Measurements from ENCODE around the gene FOXO6. TPM values are rescaled to one million over a fixed set of nuclear protein-coding genes. Genes with fewer than 3 reads are reported as not detected.

Gene FOXO6
- total and polyA plus RNA-seq, 10 of the 15 experiments (the other 5 are each of a cell fraction or from before 2014, with no cell fraction given), result 0.37 TPM; not detected in 9

GRCh38 chr1:41347276-41347675, 14.0 kb upstream of the FOXO6 start:
- Histone ChIP-seq H4K20me1 (ENCODE audit: control insufficient read depth, insufficient read depth) (no peaks in the 10 kb centered on the region), H2AFZ (ENCODE audit: control insufficient read depth, low read depth, low read length) (no peak overlapping the region), H3K4me3 (no peak overlapping the region), H3K27ac (ENCODE audit: control insufficient read depth, insufficient read depth) (no peak overlapping the region), H3K4me1 (ENCODE audit: control insufficient read depth, insufficient read depth, low read length) (peaks cover 9% of the 10 kb centered on the region), H3K9ac (ENCODE audit: control insufficient read depth, insufficient read depth, low read length) (no peak overlapping the region), H3K79me2 (ENCODE audit: control insufficient read depth, insufficient read depth, low read length) (no peaks in the 10 kb centered on the region), H3K27me3 (replicated peaks in 1 of 2; ENCODE audit: control insufficient read depth in 2 of 2, insufficient read depth in 2 of 2, low read length in 1 of 2) (no peaks in the 10 kb centered on the region), H3K4me2 (ENCODE audit: control insufficient read depth, insufficient read depth) (no peak overlapping the region), H3K9me3 (replicated peaks; ENCODE audit: control insufficient read depth, insufficient read depth, low read length) (no peaks in the 10 kb centered on the region; the same call in 2 of the 3 replicates), H3K36me3 (ENCODE audit: control insufficient read depth in 2 of 2, insufficient read depth in 2 of 2, low read length in 1 of 2) (no peaks in the 10 kb centered on the region)
- RAD21 ChIA-PET (ENCODE audit: unreplicated experiment), result interaction anchor here (0.9 to 1.0 kb wide), 2 partner anchors 14 to 25 kb away, joined by 3 to 6 read pairs; partner anchors contain the start of gene FOXO6
- DNase-seq (ENCODE audit: low read depth, low spot score) (no peak), FAIRE-seq (no peak), ATAC-seq (no peak)
- WGBS (ENCODE audit: insufficient coverage, insufficient replicate concordance, low lambda C conversion rate, missing lambda C conversion rate), result 100% methylated on average over 2 of the region's 2 CpGs
- SMC1A ChIA-PET (ENCODE audit: uncharacterized antibody, unreplicated experiment), result interaction anchor here (0.7 to 2.5 kb wide), 3 partner anchors 8 to 70 kb away, joined by 3 to 7 read pairs (median 3); no protein-coding TSS in a partner anchor
- BruUV-seq (replicated peaks), result no TSS peak
- in situ Hi-C loops (cut with MboI) (no loop called here), intact Hi-C loops (cut with micrococcal nuclease; ENCODE audit: unreplicated experiment) (no loop called here)
- CTCF ChIA-PET, result interaction anchor here (1.2 to 1.4 kb wide), 2 partner anchors 25 to 86 kb away, joined by 3 to 4 read pairs; no protein-coding TSS in a partner anchor
- POLR2A ChIA-PET, result no interaction called here
- no peak for TF ChIP-seq NRF1 (conservative IDR thresholded peaks at IDR 0.05; ENCODE audit: low read depth, low read length)
- TF ChIP-seq, protein P1, sequence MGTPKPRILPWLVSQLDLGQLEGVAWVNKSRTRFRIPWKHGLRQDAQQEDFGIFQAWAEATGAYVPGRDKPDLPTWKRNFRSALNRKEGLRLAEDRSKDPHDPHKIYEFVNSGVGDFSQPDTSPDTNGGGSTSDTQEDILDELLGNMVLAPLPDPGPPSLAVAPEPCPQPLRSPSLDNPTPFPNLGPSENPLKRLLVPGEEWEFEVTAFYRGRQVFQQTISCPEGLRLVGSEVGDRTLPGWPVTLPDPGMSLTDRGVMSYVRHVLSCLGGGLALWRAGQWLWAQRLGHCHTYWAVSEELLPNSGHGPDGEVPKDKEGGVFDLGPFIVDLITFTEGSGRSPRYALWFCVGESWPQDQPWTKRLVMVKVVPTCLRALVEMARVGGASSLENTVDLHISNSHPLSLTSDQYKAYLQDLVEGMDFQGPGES (IDR thresholded peaks at IDR 0.05), result no peak
- TF ChIP-seq, protein P2, sequence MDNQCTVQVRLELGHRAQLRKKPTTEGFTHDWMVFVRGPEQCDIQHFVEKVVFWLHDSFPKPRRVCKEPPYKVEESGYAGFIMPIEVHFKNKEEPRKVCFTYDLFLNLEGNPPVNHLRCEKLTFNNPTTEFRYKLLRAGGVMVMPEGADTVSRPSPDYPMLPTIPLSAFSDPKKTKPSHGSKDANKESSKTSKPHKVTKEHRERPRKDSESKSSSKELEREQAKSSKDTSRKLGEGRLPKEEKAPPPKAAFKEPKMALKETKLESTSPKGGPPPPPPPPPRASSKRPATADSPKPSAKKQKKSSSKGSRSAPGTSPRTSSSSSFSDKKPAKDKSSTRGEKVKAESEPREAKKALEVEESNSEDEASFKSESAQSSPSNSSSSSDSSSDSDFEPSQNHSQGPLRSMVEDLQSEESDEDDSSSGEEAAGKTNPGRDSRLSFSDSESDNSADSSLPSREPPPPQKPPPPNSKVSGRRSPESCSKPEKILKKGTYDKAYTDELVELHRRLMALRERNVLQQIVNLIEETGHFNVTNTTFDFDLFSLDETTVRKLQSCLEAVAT (IDR thresholded peaks at IDR 0.05), result no peak
- TF ChIP-seq RELB (IDR thresholded peaks at IDR 0.05; ENCODE audit: low read depth), result no peak
- TF ChIP-seq EZH2 (IDR thresholded peaks at IDR 0.05; ENCODE audit: borderline replicate concordance, control insufficient read depth, low read depth, low read length), result no peak
- TF ChIP-seq, protein P3, sequence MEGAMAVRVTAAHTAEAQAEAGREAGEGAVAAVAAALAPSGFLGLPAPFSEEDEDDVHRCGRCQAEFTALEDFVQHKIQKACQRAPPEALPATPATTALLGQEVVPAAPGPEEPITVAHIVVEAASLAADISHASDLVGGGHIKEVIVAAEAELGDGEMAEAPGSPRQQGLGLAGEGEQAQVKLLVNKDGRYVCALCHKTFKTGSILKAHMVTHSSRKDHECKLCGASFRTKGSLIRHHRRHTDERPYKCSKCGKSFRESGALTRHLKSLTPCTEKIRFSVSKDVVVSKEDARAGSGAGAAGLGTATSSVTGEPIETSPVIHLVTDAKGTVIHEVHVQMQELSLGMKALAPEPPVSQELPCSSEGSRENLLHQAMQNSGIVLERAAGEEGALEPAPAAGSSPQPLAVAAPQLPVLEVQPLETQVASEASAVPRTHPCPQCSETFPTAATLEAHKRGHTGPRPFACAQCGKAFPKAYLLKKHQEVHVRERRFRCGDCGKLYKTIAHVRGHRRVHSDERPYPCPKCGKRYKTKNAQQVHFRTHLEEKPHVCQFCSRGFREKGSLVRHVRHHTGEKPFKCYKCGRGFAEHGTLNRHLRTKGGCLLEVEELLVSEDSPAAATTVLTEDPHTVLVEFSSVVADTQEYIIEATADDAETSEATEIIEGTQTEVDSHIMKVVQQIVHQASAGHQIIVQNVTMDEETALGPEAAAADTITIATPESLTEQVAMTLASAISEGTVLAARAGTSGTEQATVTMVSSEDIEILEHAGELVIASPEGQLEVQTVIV (IDR thresholded peaks at IDR 0.05; ENCODE audit: borderline replicate concordance, partially characterized antibody), result no peak
- no peak for TF ChIP-seq JUNB (IDR thresholded peaks at IDR 0.05)
- TF ChIP-seq ETV6 (conservative IDR thresholded peaks at IDR 0.05 in 1 of 2, IDR thresholded peaks at IDR 0.05 in 1 of 2; ENCODE audit: borderline replicate concordance in 1 of 2, low read depth in 1 of 2), result no peak
- no peak for TF ChIP-seq ZNF274 (IDR thresholded peaks at IDR 0.05; ENCODE audit: insufficient read depth, insufficient read length)
- no peak for TF ChIP-seq ZZZ3 (IDR thresholded peaks at IDR 0.05; ENCODE audit: control insufficient read depth, insufficient read length, low read depth)
- TF ChIP-seq NR2C1 (IDR thresholded peaks at IDR 0.05), result no peak
- TF ChIP-seq BCL3 (IDR thresholded peaks at IDR 0.05; ENCODE audit: borderline replicate concordance, insufficient read depth, low read depth, low read length, poor library complexity, severe bottlenecking), result no peak
- no peak for TF ChIP-seq SMAD1 (IDR thresholded peaks at IDR 0.05; ENCODE audit: low read depth, partially characterized antibody)
- no peak for TF ChIP-seq CHD4 (IDR thresholded peaks at IDR 0.05)
- TF ChIP-seq BMI1 (IDR thresholded peaks at IDR 0.05; ENCODE audit: borderline replicate concordance), result no peak
- no peak for TF ChIP-seq ESRRA (IDR thresholded peaks at IDR 0.05; ENCODE audit: low read length)
